Fibroblast of villous mesenchyme (primary cell): ENCODE results near the gene CREB5. TPM values are rescaled to one million over a fixed set of nuclear protein-coding genes. Genes with fewer than 3 reads are reported as not detected.

Experiments
- DNase-seq: peaks from one replicate; pipeline ENCODE4 v3.0.0-alpha.2; 2010; ENCODE audit warnings: low read depth
- H3K4me3 ChIP-seq: 2 replicates; pipeline ENCODE4 v1.5.1; 2011; ENCODE audit warnings: low read depth, mild to moderate bottlenecking, low read length
- CTCF ChIP-seq: IDR thresholded peaks from 2 replicates; pipeline ENCODE4 v1.5.1; 2012; ENCODE audit warnings: low read depth, mild to moderate bottlenecking, low read length; ENCODE audit not compliant: insufficient read depth
- total RNA-seq: library from RNA; depleted of rRNA; stranded (reverse); fragments of >200 nt; gene quantifications from 2 replicates; pipeline ENCODE4 v1.2.3, GENCODE V29; 2012

Gene CREB5
- total RNA-seq, 1 donor: 6.0 TPM

GRCh38 chr7:28709748-28710147 lies 297.4 kb downstream of the CREB5 start:
- no peak overlapping the region for H3K4me3 ChIP-seq
- no peak for DNase-seq
- no peak for TF ChIP-seq CTCF

GRCh38 chr7:28711114-28711513 lies 298.8 kb downstream of the CREB5 start:
- no peak for DNase-seq
- no peak overlapping the region for H3K4me3 ChIP-seq
- TF ChIP-seq CTCF: no peak

GRCh38 chr7:28714459-28715120 lies 302.3 kb downstream of the CREB5 start:
- no peak overlapping the region for H3K4me3 ChIP-seq
- no peak for TF ChIP-seq CTCF
- DNase-seq: no peak

- DNase-seq: no peak
- no peak overlapping the region for H3K4me3 ChIP-seq
- TF ChIP-seq CTCF: no peak
Measured at GRCh38 chr7:28717445-28718054, 305.2 kb downstream of the CREB5 start.

- H3K4me3 ChIP-seq: no peak overlapping the region
- TF ChIP-seq CTCF: no peak
- DNase-seq: peak; percentile 50
Measured at GRCh38 chr7:28718055-28718481, 305.8 kb downstream of the CREB5 start.

- DNase-seq: no peak
- TF ChIP-seq CTCF: no peak
- H3K4me3 ChIP-seq: no peak overlapping the region
Measured at GRCh38 chr7:28718545-28718944, 306.2 kb downstream of the CREB5 start.
